ENCODE measurements around the gene ZNF593OS. TPM values are rescaled to one million over a fixed set of nuclear protein-coding genes. Genes with fewer than 3 reads are reported as not detected.

ZNF593OS gene
- total and polyA plus RNA-seq, 2 donors (not counting 3 experiments of a cell fraction or from before 2014, with no cell fraction given), result not detected

GRCh38 chr1:26134466-26134865 lies 37.2 kb downstream of the ZNF593OS start:
- intact Hi-C loops (cut with micrococcal nuclease), result no loop called here
- POLR2A ChIA-PET, result no interaction called here
- Histone ChIP-seq H3K27ac (ENCODE audit: insufficient read depth, low read depth, low read length) (no peak overlapping the region), H3K9me3 (replicated peaks; ENCODE audit: control insufficient read depth, insufficient read depth, low read length) (no peaks in the 10 kb centered on the region), H3K27me3 (ENCODE audit: control insufficient read depth in 2 of 2, insufficient read depth in 2 of 2, low read length in 2 of 2) (no peaks in the 10 kb centered on the region), H3K36me3 (ENCODE audit: control insufficient read depth in 2 of 2, extremely low read depth in 1 of 2, insufficient read depth in 2 of 2, low read length in 2 of 2) (no peaks in the 10 kb centered on the region), H3K79me2 (ENCODE audit: control insufficient read depth, insufficient read depth, low read length) (no peaks in the 10 kb centered on the region), H3K4me2 (ENCODE audit: insufficient read depth, low read length) (no peak overlapping the region), H3K9me1 (replicated peaks; ENCODE audit: control insufficient read depth, extremely low read depth, insufficient read depth, low read length) (no peaks in the 10 kb centered on the region), H3K4me3 (replicated peaks in 1 of 3; ENCODE audit: insufficient read depth in 1 of 3, low read depth in 1 of 3, low read length in 3 of 3) (no peak overlapping the region), H3K4me1 (ENCODE audit: control insufficient read depth, extremely low read depth, insufficient read depth, low read length) (no peaks in the 10 kb centered on the region), H3K9ac (replicated peaks; ENCODE audit: extremely low read depth, insufficient read depth, low read length) (no peak overlapping the region), H2AFZ (ENCODE audit: low read depth, low read length) (no peak overlapping the region), H4K20me1 (replicated peaks; ENCODE audit: control insufficient read depth, extremely low read depth, insufficient read depth, low read length) (no peaks in the 10 kb centered on the region)
- BruUV-seq (replicated peaks), result no TSS peak
- CTCF ChIA-PET, result no interaction called here
- no peak for TF ChIP-seq MAX (IDR thresholded peaks at IDR 0.05; ENCODE audit: insufficient read depth, insufficient read length)
- no peak for TF ChIP-seq GATA2 (IDR thresholded peaks at IDR 0.05; ENCODE audit: insufficient read depth, insufficient read length, low read depth, low read length)
- TF ChIP-seq JUN (IDR thresholded peaks at IDR 0.05; ENCODE audit: borderline replicate concordance, insufficient read depth, insufficient read length, low read depth), result no peak
- no peak for TF ChIP-seq POLR2A (IDR thresholded peaks at IDR 0.05; ENCODE audit: low read depth, low read length)
- TF ChIP-seq MYC (IDR thresholded peaks at IDR 0.05; ENCODE audit: low read depth, low read length), result no peak
- no peak for TF ChIP-seq CTCF (IDR thresholded peaks at IDR 0.05; ENCODE audit: extremely low read depth in 1 of 2, insufficient read depth in 1 of 2, low read depth in 1 of 2, low read length in 2 of 2)
- no peak for TF ChIP-seq FOS (IDR thresholded peaks at IDR 0.05; ENCODE audit: borderline replicate concordance, insufficient read depth, low read length)
- TF ChIP-seq POLR2AphosphoS5 (IDR thresholded peaks at IDR 0.05; ENCODE audit: insufficient read depth, low read depth, low read length), result no peak
- no peak for TF ChIP-seq EZH2 (IDR thresholded peaks at IDR 0.05; ENCODE audit: borderline replicate concordance, low read depth, low read length, severe bottlenecking)
- FAIRE-seq, result no peak
- no peak for DNase-seq (ENCODE audit: low read depth, low spot score)
- dilution Hi-C loops (cut with MboI; ENCODE audit: extremely low pct_ligation_motif_present, low sequenced_read_pairs), result no loop called here

All from endothelial cell of umbilical vein (primary cell).